GM21526 (cell line): ENCODE results near the gene DNMT3B.
A peak's percentile ranks its signal among the peaks of the same experiment; 100 is the strongest.
"Not testable (repeated sequence)": the region's sequence is repeated elsewhere in the genome, so short reads cannot be mapped to it uniquely, and the experiment has no call there.

Experiments used
- ATAC-seq: cut with Tn5 transposase; IDR thresholded peaks from one replicate; pipeline ENCODE4 v1.9.1; 2021; ENCODE audit warnings: moderate library complexity; ENCODE audit not compliant: unreplicated experiment, low FRiP score

DNMT3B gene

GRCh38 chr20:32789896-32790750 lies 27.9 kb downstream of the DNMT3B start:
- no peak for ATAC-seq

GRCh38 chr20:32790751-32791057 lies 28.5 kb downstream of the DNMT3B start:
- no peak for ATAC-seq

- no peak for ATAC-seq
Measured at GRCh38 chr20:32792316-32792715, 30.1 kb downstream of the DNMT3B start.

- ATAC-seq, result no peak
Measured at GRCh38 chr20:32792731-32793458, 30.7 kb downstream of the DNMT3B start.

- ATAC-seq, result no peak
Measured at GRCh38 chr20:32796383-32796948, 34.3 kb downstream of the DNMT3B start.

GRCh38 chr20:32796981-32797451 lies 34.8 kb downstream of the DNMT3B start:
- ATAC-seq, result no peak

- ATAC-seq, result not testable (repeated sequence)
Measured at GRCh38 chr20:32797571-32797970, 35.4 kb downstream of the DNMT3B start.

- no peak for ATAC-seq
Measured at GRCh38 chr20:32798046-32798981, 36.1 kb downstream of the DNMT3B start.

GRCh38 chr20:32803092-32803491 lies 40.9 kb downstream of the DNMT3B start:
- no peak for ATAC-seq

GRCh38 chr20:32804022-32804715 lies 42.0 kb downstream of the DNMT3B start:
- no peak for ATAC-seq

- no peak for ATAC-seq
Measured at GRCh38 chr20:32804817-32805216, 42.6 kb downstream of the DNMT3B start.

- ATAC-seq, result no peak
Measured at GRCh38 chr20:32805721-32806120, 43.5 kb downstream of the DNMT3B start.

- ATAC-seq, result no peak
Measured at GRCh38 chr20:32806356-32806755, 44.2 kb downstream of the DNMT3B start.

GRCh38 chr20:32807706-32808105 lies 45.5 kb downstream of the DNMT3B start:
- no peak for ATAC-seq

- ATAC-seq, result no peak
Measured at GRCh38 chr20:32808438-32808837, 46.3 kb downstream of the DNMT3B start.

- ATAC-seq, result no peak
Measured at GRCh38 chr20:32809907-32810306, 47.7 kb downstream of the DNMT3B start.

- ATAC-seq, result no peak
Measured at GRCh38 chr20:32810941-32811340, 48.8 kb downstream of the DNMT3B start.

GRCh38 chr20:32811886-32812285 lies 49.7 kb downstream of the DNMT3B start:
- ATAC-seq, result no peak

- peak; percentile 49 for ATAC-seq
Measured at GRCh38 chr20:32819992-32820697, 58.0 kb downstream of the DNMT3B start.
